Ureter (tissue), 1 donor: ENCODE measurements around the gene ASGR1. TPM values are rescaled to one million over a fixed set of nuclear protein-coding genes. Genes with fewer than 3 reads are reported as not detected.

Experiments
- DNase-seq: peaks from one replicate; pipeline ENCODE4 v3.0.0-alpha.2; 2020; ENCODE audit warnings: low spot score
- total RNA-seq: library from RNA; stranded (reverse); gene quantifications from one replicate; pipeline ENCODE4 v1.2.4, GENCODE V29; 2023
- donor health status: DM: yes; HTN: yes; CAD: no.

Gene ASGR1
- total RNA-seq, 1 donor from 2014 or later: 2.6 TPM

- DNase-seq: no peak
Measured at GRCh38 chr17:7124923-7125322, 54.2 kb downstream of the ASGR1 start.

DNA sequence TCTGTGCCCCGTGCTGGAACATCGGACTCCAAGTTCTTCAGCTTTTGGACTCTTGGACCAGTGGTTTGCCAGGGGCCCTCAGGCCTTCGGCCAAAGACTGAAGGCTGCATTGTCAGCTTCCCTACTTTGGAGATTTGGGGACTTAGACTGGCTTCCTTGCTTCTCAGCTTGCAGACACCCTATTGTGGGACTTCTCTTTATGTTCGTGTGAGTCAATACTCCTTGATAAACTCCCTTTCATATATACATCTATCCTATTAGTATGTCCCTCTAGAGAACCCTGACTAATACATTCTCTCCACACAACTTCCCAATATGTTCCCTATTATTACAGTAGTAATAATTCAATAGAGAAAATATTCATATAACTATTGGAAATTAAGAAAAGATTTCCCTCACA lies 55.3 kb downstream of the ASGR1 start:
- DNase-seq: no peak

Other genes with a start within 250 kb of the ASGR1 start
- 1.9 TPM for gene ALOX12, start 183.3 kb downstream of the ASGR1 start, total RNA-seq
- 151 TPM for gene RNASEK, start 166.7 kb downstream of the ASGR1 start, total RNA-seq
- 21.6 TPM for gene BCL6B, start 156.3 kb downstream of the ASGR1 start, total RNA-seq
- gene SLC16A13, start 143.4 kb downstream of the ASGR1 start, total RNA-seq: 6.7 TPM
- 2.8 TPM for gene SLC16A11, start 135.3 kb downstream of the ASGR1 start, total RNA-seq
- gene CLEC10A, start 99.1 kb downstream of the ASGR1 start, total RNA-seq: 5.1 TPM
- gene ASGR2, start 64.5 kb downstream of the ASGR1 start, total RNA-seq: not detected
- gene DLG4, start 40.5 kb upstream of the ASGR1 start, total RNA-seq: 26.8 TPM
- gene ACADVL, start 40.6 kb upstream of the ASGR1 start, total RNA-seq: 855 TPM
- gene DVL2, start 55.1 kb upstream of the ASGR1 start, total RNA-seq: 38.4 TPM
- gene PHF23, start 60.1 kb upstream of the ASGR1 start, total RNA-seq: 37.6 TPM
- gene GABARAP, start 63.1 kb upstream of the ASGR1 start, total RNA-seq: 453 TPM
- gene CTDNEP1, start 72.4 kb upstream of the ASGR1 start, total RNA-seq: 116 TPM
- 46.3 TPM for gene ELP5, start 72.8 kb upstream of the ASGR1 start, total RNA-seq
- 157 TPM for gene CLDN7, start 83.1 kb upstream of the ASGR1 start, total RNA-seq
- 11.2 TPM for gene SLC2A4, start 102.3 kb upstream of the ASGR1 start, total RNA-seq
- not detected for gene YBX2, start 115.3 kb upstream of the ASGR1 start, total RNA-seq
- gene EIF5A, start 128.3 kb upstream of the ASGR1 start, total RNA-seq: 425 TPM
- gene GPS2, start 136.0 kb upstream of the ASGR1 start, total RNA-seq: 67.6 TPM
- 49.6 TPM for gene NEURL4, start 150.0 kb upstream of the ASGR1 start, total RNA-seq
- gene ACAP1, start 157.2 kb upstream of the ASGR1 start, total RNA-seq: 12.7 TPM
- gene KCTD11, start 172.8 kb upstream of the ASGR1 start, total RNA-seq: 11.5 TPM
- not detected for gene TMEM95, start 175.8 kb upstream of the ASGR1 start, total RNA-seq
- 12.3 TPM for gene TNK1, start 201.7 kb upstream of the ASGR1 start, total RNA-seq
- gene PLSCR3, start 215.2 kb upstream of the ASGR1 start, total RNA-seq: 43.0 TPM
- 115 TPM for gene TMEM256, start 224.7 kb upstream of the ASGR1 start, total RNA-seq
- gene NLGN2, start 228.5 kb upstream of the ASGR1 start, total RNA-seq: 22.3 TPM
- not detected for gene SPEM1, start 241.0 kb upstream of the ASGR1 start, total RNA-seq
- not detected for gene SPEM2, start 246.2 kb upstream of the ASGR1 start, total RNA-seq
- not detected for gene SPEM3, start 249.5 kb upstream of the ASGR1 start, total RNA-seq